ENCODE results near the gene TAOK3. TPM values are rescaled to one million over a fixed set of nuclear protein-coding genes. Genes with fewer than 3 reads are reported as not detected.

The TAOK3 gene
- total and polyA plus RNA-seq, 9 of the 15 experiments (the other 6 are each of a cell fraction or from before 2014, with no cell fraction given) = 24.3 to 83.5 (median 47.1) TPM

DNA sequence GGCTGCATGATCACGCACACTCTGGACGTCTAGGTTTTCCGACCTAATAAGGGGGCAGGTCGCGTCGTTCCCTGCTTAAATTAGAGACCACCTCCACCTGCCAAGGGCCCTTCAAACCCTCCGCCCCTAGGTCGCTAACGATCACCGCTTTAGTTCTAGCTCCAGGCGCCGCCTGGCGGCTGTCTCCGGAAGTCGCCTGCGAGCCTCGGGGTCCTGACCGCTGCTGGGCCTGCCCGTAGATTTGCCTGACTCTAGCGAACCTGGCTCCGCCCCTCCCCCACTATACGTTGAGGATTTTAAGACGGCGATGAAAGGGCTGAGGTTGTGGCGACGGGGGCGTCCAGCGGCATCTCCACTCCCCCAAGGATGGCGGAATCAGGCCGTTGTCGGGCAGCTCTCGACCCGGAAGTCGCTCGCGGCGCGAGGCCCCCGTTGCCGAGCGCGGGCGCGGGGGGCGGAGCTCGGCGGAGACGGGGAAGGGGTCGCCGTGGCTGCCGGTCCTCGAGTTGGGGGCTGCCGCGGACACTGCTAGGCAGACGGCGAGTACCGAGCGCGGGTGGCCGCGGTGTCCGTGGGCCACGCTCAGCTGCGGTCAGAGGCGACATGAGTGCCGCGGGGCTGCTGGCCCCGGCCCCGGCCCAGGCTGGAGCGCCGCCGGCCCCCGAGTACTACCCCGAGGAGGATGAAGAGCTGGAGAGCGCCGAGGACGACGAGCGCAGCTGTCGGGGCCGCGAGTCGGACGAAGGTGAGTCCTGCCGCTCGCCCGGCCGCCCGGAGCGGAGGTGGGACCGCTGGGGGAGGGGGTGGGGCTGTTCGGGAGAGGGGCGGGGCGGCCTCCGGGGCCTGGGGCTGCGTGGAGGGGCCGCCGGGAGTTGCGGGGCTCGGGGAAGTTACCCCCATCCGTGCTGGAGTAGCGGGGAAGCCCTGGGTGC is 3.6 kb upstream of the TAOK3 start, which contains the start of gene SUDS3 (continued):
- TF ChIP-seq, protein P1, sequence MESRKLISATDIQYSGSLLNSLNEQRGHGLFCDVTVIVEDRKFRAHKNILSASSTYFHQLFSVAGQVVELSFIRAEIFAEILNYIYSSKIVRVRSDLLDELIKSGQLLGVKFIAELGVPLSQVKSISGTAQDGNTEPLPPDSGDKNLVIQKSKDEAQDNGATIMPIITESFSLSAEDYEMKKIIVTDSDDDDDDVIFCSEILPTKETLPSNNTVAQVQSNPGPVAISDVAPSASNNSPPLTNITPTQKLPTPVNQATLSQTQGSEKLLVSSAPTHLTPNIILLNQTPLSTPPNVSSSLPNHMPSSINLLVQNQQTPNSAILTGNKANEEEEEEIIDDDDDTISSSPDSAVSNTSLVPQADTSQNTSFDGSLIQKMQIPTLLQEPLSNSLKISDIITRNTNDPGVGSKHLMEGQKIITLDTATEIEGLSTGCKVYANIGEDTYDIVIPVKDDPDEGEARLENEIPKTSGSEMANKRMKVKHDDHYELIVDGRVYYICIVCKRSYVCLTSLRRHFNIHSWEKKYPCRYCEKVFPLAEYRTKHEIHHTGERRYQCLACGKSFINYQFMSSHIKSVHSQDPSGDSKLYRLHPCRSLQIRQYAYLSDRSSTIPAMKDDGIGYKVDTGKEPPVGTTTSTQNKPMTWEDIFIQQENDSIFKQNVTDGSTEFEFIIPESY (CRISPR knock-in tag; IDR thresholded peaks at IDR 0.05) = no peak
- no peak for TF ChIP-seq ZFP30 (CRISPR knock-in tag; IDR thresholded peaks at IDR 0.05; ENCODE audit: borderline replicate concordance)
- TF ChIP-seq MLLT1 (IDR thresholded peaks at IDR 0.05) = no peak
- TF ChIP-seq RBM25 (IDR thresholded peaks at IDR 0.05; ENCODE audit: low read depth, low read length, severe bottlenecking) = no peak
- no peak for TF ChIP-seq ZNF518B (CRISPR knock-in tag; IDR thresholded peaks at IDR 0.05)
- no peak for TF ChIP-seq CBX8 (IDR thresholded peaks at IDR 0.05; ENCODE audit: borderline replicate concordance, extremely low read depth, low read depth, low read length, poor library complexity, severe bottlenecking)
- TF ChIP-seq ZNF232 (CRISPR knock-in tag; IDR thresholded peaks at IDR 0.05) = no peak
- TF ChIP-seq ARID2 (IDR thresholded peaks at IDR 0.05) = peak; percentile 93
- TF ChIP-seq ZNF668 (CRISPR knock-in tag; IDR thresholded peaks at IDR 0.05) = no peak
- peak; percentile 43; the same call in 1 of the 2 replicates for TF ChIP-seq SMAD3 (CRISPR knock-in tag; conservative IDR thresholded peaks at IDR 0.05)
- no peak for TF ChIP-seq ZC3H8 (IDR thresholded peaks at IDR 0.05)
- TF ChIP-seq MED1 (CRISPR knock-in tag; IDR thresholded peaks at IDR 0.05; ENCODE audit: borderline replicate concordance) = no peak
- no peak for TF ChIP-seq ZNF780A (CRISPR knock-in tag; IDR thresholded peaks at IDR 0.05)
- TF ChIP-seq NBN (IDR thresholded peaks at IDR 0.05; ENCODE audit: low read depth) = no peak
- no peak for TF ChIP-seq ZNF41 (CRISPR knock-in tag; conservative IDR thresholded peaks at IDR 0.05)
- TF ChIP-seq ZNF655 (CRISPR knock-in tag; IDR thresholded peaks at IDR 0.05) = no peak
- peak; percentile 86 for TF ChIP-seq EP400 (IDR thresholded peaks at IDR 0.05)
- no peak for TF ChIP-seq ETS2 (tag; IDR thresholded peaks at IDR 0.05; ENCODE audit: borderline replicate concordance, poor library complexity, severe bottlenecking)
- no peak for TF ChIP-seq ZNF354B (CRISPR knock-in tag; IDR thresholded peaks at IDR 0.05)
- TF ChIP-seq CC2D1A (IDR thresholded peaks at IDR 0.05) = peak; percentile 88

All from K562 (cell line).